ENCODE measurements around the gene NF2.

DNA sequence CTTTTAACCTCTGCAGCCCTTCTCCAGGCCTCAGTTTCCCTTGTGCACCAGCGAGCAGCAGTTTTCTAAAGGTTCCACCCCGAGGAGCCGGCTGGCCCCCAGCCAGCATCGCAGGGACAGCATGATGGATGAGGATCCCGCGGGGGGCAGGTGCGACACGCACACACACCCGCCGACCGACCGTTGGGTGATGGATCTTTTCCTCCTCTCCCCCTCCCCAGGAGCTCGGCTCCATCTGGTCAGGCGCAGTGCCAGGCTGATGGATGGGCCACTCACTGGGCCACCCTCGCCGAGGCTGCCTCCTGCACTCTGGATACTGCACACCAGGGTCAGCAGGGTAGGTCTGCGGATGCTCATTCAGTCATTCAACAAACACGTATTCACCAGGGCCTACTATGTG, 103.6 kb downstream of the NF2 start:
- TF ChIP-seq, protein P1, sequence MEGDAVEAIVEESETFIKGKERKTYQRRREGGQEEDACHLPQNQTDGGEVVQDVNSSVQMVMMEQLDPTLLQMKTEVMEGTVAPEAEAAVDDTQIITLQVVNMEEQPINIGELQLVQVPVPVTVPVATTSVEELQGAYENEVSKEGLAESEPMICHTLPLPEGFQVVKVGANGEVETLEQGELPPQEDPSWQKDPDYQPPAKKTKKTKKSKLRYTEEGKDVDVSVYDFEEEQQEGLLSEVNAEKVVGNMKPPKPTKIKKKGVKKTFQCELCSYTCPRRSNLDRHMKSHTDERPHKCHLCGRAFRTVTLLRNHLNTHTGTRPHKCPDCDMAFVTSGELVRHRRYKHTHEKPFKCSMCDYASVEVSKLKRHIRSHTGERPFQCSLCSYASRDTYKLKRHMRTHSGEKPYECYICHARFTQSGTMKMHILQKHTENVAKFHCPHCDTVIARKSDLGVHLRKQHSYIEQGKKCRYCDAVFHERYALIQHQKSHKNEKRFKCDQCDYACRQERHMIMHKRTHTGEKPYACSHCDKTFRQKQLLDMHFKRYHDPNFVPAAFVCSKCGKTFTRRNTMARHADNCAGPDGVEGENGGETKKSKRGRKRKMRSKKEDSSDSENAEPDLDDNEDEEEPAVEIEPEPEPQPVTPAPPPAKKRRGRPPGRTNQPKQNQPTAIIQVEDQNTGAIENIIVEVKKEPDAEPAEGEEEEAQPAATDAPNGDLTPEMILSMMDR (IDR thresholded peaks at IDR 0.05; ENCODE audit: low read depth, low read length) = no peak
- no peak for TF ChIP-seq EZH2phosphoT487 (IDR thresholded peaks at IDR 0.05; ENCODE audit: low read depth)

All from OCI-LY3 (cell line).